HepG2 (cell line): ENCODE results near the gene USP15. TPM values are rescaled to one million over a fixed set of nuclear protein-coding genes. Genes with fewer than 3 reads are reported as not detected.

Source experiments
- ATAC-seq: fragments of 200-7000 bp; cut with Tn5 transposase; 3 replicates; pipeline ENCODE4 v1.9.1; 2020; ENCODE audit warnings: mild to moderate bottlenecking, moderate library complexity
- BruUV-seq: library from RNA; stranded (reverse); fragments of 400-500 nt; replicated peaks from 2 replicates; lab custom pipeline; 2021; lab: Mats Ljungman, UMichigan
- CTCF ChIA-PET: fragments of 300-600 bp; formaldehyde crosslinking; extraction: SDS; loops from one replicate; lab custom pipeline; 2021; ENCODE audit warnings: low total read pairs, inconsistent platforms, low intra/inter-chr PET ratio; lab: Yijun Ruan, JAX
- POLR2A ChIA-PET: fragments of 350-600 bp; sonication (Branson Sonifier 250); formaldehyde crosslinking; loops from one replicate; lab custom pipeline; 2020; ENCODE audit warnings: antibody characterized with exemption, inconsistent platforms; lab: Yijun Ruan, JAX
- DNase-seq: peaks from one replicate; pipeline ENCODE4 v3.0.0-alpha.2; 2015; ENCODE audit warnings: low spot score
- FAIRE-seq: peaks from 3 replicates; lab custom pipeline; 2011; peaks lifted over from hg19 to GRCh38; lab: Jason Lieb, UNC
- H2AFZ ChIP-seq: one replicate; pipeline ENCODE4 v1.6.1; 2011; ENCODE audit warnings: low read length, inconsistent platforms
- H3K27ac ChIP-seq: fragments of 300-600 bp; 3 replicates; pipeline ENCODE4 v1.8.0; 2011; ENCODE audit warnings: mixed run types, mild to moderate bottlenecking, mixed read lengths, low read length, inconsistent platforms; ENCODE audit not compliant: insufficient read depth; ENCODE audit errors: extremely low read length
- H3K27me3 ChIP-seq, 2 experiments: fragments of 200-600 bp in 1 of 2; 2 replicates in 1 of 2; 3 replicates in 1 of 2; pipeline versions ENCODE4 v1.6.0 to v1.8.0; 2011; ENCODE audit warnings: low read length in 2 of 2, mild to moderate bottlenecking in 2 of 2, moderate library complexity in 2 of 2, inconsistent platforms in 1 of 2; ENCODE audit not compliant: insufficient read depth in 2 of 2, control insufficient read depth in 1 of 2
- H3K36me3 ChIP-seq, 2 experiments: fragments of 200-600 bp in 1 of 2; replicated peaks in 1 of 2; 2 replicates in 1 of 2; 3 replicates in 1 of 2; pipeline versions ENCODE4 v1.5.1 to v1.8.0; 2011; ENCODE audit warnings: low read length in 2 of 2, inconsistent platforms in 1 of 2; ENCODE audit not compliant: insufficient read depth in 2 of 2, control insufficient read depth in 1 of 2
- H3K4me1 ChIP-seq: 2 replicates; pipeline ENCODE4 v1.5.1; 2012; ENCODE audit warnings: low read length, inconsistent platforms; ENCODE audit not compliant: insufficient read depth
- H3K4me2 ChIP-seq: 2 replicates; pipeline ENCODE4 v1.6.0; 2011; ENCODE audit warnings: low read depth, low read length, inconsistent platforms
- H3K4me3 ChIP-seq, 3 experiments: fragments of 200-600 bp in 1 of 3; sonication (generic), shearing (Covaris generic) in 1 of 3; replicated peaks in 1 of 3; 2 replicates each; pipeline ENCODE4 v1.5.1; 2011 to 2016; ENCODE audit warnings: low read length in 3 of 3, inconsistent platforms in 2 of 3, low read depth in 2 of 3, mild to moderate bottlenecking in 2 of 3, control low read depth in 1 of 3, mixed read lengths in 1 of 3; ENCODE audit not compliant: insufficient read depth in 1 of 3
- H3K79me2 ChIP-seq: one replicate; pipeline ENCODE4 v1.6.1; 2011; ENCODE audit warnings: low read length, inconsistent platforms; ENCODE audit not compliant: insufficient read depth
- H3K9ac ChIP-seq: 2 replicates; pipeline ENCODE4 v1.6.0; 2011; ENCODE audit warnings: mild to moderate bottlenecking, low read depth, low read length, inconsistent platforms; ENCODE audit not compliant: insufficient read depth
- H3K9me3 ChIP-seq: 2 replicates; pipeline ENCODE4 v1.5.1; 2012; ENCODE audit warnings: mild to moderate bottlenecking, low read length
- H4K20me1 ChIP-seq: 2 replicates; pipeline ENCODE4 v1.6.0; 2011; ENCODE audit warnings: inconsistent platforms, mild to moderate bottlenecking, low read length, moderate library complexity; ENCODE audit not compliant: insufficient read depth
- ARNTL ChIP-seq: sonication (generic); formaldehyde crosslinking; IDR thresholded peaks from 2 replicates; pipeline ENCODE4 v1.4.0; 2020; ENCODE audit warnings: mild to moderate bottlenecking, missing genetic modification reagents
- BORCS8-MEF2B ChIP-seq: sonication (generic); formaldehyde crosslinking; IDR thresholded peaks from 2 replicates; pipeline ENCODE4 v1.8.0; 2022; ENCODE audit warnings: mild to moderate bottlenecking, missing genetic modification reagents
- FOSL1 ChIP-seq: sonication (generic); formaldehyde crosslinking; IDR thresholded peaks from 2 replicates; pipeline ENCODE4 v1.9.0; 2021; ENCODE audit warnings: missing genetic modification reagents, borderline replicate concordance
- KMT2A ChIP-seq: sonication (generic); formaldehyde crosslinking; IDR thresholded peaks from 2 replicates; pipeline ENCODE4 v1.4.0; 2020; ENCODE audit warnings: missing genetic modification reagents
- MEIS2 ChIP-seq: sonication (generic); formaldehyde crosslinking; IDR thresholded peaks from 2 replicates; pipeline ENCODE4 v1.9.0; 2021; ENCODE audit warnings: mild to moderate bottlenecking, missing genetic modification reagents
- MTERF4 ChIP-seq: sonication (generic); formaldehyde crosslinking; IDR thresholded peaks from 2 replicates; pipeline ENCODE4 v1.8.0; 2023; ENCODE audit warnings: mild to moderate bottlenecking, missing genetic modification reagents
- NR3C1 ChIP-seq: sonication (generic); formaldehyde crosslinking; IDR thresholded peaks from 2 replicates; pipeline ENCODE4 v1.4.0; 2020; ENCODE audit warnings: missing genetic modification reagents
- PHF5A ChIP-seq: IDR thresholded peaks from one replicate; pipeline ENCODE4 v1.6.1; 2018; ENCODE audit warnings: low read depth, missing genetic modification reagents; ENCODE audit not compliant: unreplicated experiment
- SIN3A ChIP-seq: IDR thresholded peaks from 2 replicates; pipeline ENCODE4 v1.6.1; 2011; ENCODE audit warnings: low read depth, mild to moderate bottlenecking, control low read depth, low read length, borderline replicate concordance
- SPEN ChIP-seq: sonication (generic); formaldehyde crosslinking; IDR thresholded peaks from 2 replicates; pipeline ENCODE4 v1.5.1; 2020; ENCODE audit warnings: low read depth, mild to moderate bottlenecking, missing genetic modification reagents
- TAF1 ChIP-seq: sonication (generic); formaldehyde crosslinking; IDR thresholded peaks from 2 replicates; pipeline ENCODE4 v1.4.0; 2020; ENCODE audit warnings: missing genetic modification reagents
- ZBTB43 ChIP-seq: sonication (generic); formaldehyde crosslinking; conservative IDR thresholded peaks from 2 replicates; pipeline ENCODE4 v1.4.0; 2020; ENCODE audit warnings: missing genetic modification reagents
- ZFP36L2 ChIP-seq: sonication (generic); formaldehyde crosslinking; IDR thresholded peaks from 2 replicates; pipeline ENCODE4 v1.4.0; 2020; ENCODE audit warnings: missing genetic modification reagents
- ZNF318 ChIP-seq: sonication (generic); formaldehyde crosslinking; IDR thresholded peaks from 2 replicates; pipeline ENCODE4 v1.4.0; 2020; ENCODE audit warnings: mild to moderate bottlenecking, missing genetic modification reagents
- ZNF329 ChIP-seq: sonication (generic); formaldehyde crosslinking; IDR thresholded peaks from 2 replicates; pipeline ENCODE4 v1.9.0; 2021; ENCODE audit warnings: low read depth, mild to moderate bottlenecking, missing genetic modification reagents
- ZNF619 ChIP-seq: sonication (generic); formaldehyde crosslinking; IDR thresholded peaks from 2 replicates; pipeline ENCODE4 v1.4.0; 2020; ENCODE audit warnings: mild to moderate bottlenecking, missing genetic modification reagents
- ZNF878 ChIP-seq: sonication (generic); formaldehyde crosslinking; IDR thresholded peaks from 2 replicates; pipeline ENCODE4 v1.8.1; 2023; ENCODE audit warnings: mild to moderate bottlenecking, missing genetic modification reagents, moderate library complexity
- WGBS: methylation state at CpG from one replicate; pipeline ENCODE4 v1.1.6; 2017; ENCODE audit warnings: low lambda C conversion rate; 5-methylcytosine and 5-hydroxymethylcytosine counted together
- in situ Hi-C: cut with HindIII; loops from 2 replicates; pipeline ENCODE4 v1.10.0; 2017; ENCODE audit warnings: low pct_unique_long_range_greater_than_20kb; ENCODE audit not compliant: extremely low pct_ligation_motif_present
- intact Hi-C: fragments of 100-400 bp; cut with micrococcal nuclease; formaldehyde crosslinking; loops from one replicate; pipeline ENCODE4 v1.10.0; 2022; ENCODE audit not compliant: unreplicated experiment
- polyA plus RNA-seq, 8 experiments: library from polyadenylated mRNA; depleted of rRNA in 3 of 8; stranded (reverse) in 7 of 8; unstranded in 1 of 8; fragments of >200 nt; fragmentation: Illumina TruSeq in 4 of 8; extraction: Trizol in 4 of 8; gene quantifications; 2 replicates each; pipeline versions ENCODE4 v1.2.1 to v1.2.3, GENCODE V29; 2011 to 2016; ENCODE audit warnings: low read depth in 4 of 8, missing spikeins in 1 of 8, mixed read lengths in 1 of 8; ENCODE audit not compliant: insufficient read depth in 1 of 8
- total RNA-seq, 5 experiments: library from RNA; depleted of rRNA; stranded (reverse); fragments of >200 nt; fragmentation: Illumina TruSeq; extraction: Trizol; gene quantifications; 2 replicates each; pipeline ENCODE4 v1.2.3, GENCODE V29; 2016; ENCODE audit warnings: low read depth in 1 of 5

The USP15 gene
- total and polyA plus RNA-seq, 2 of the 13 experiments (the other 11 are each of a cell fraction or from before 2014, with no cell fraction given), result 17.3 to 51.7 TPM

GRCh38 chr12:62335057-62335456 lies 74.9 kb downstream of the USP15 start:
- intact Hi-C loops, result no loop called here
- H3K36me3 ChIP-seq, result 0 out of 5 replicates have a peak, but pooled peaks cover 0 to 3% of the 10 kb centered on the region in 2 experiments
- POLR2A ChIA-PET, result no interaction called here
- no peak for FAIRE-seq
- no peak for ATAC-seq
- H3K9me3 ChIP-seq, result no peaks in the 10 kb centered on the region
- H3K4me1 ChIP-seq, result no peaks in the 10 kb centered on the region
- DNase-seq, result no peak
- no TSS peak for BruUV-seq
- H3K4me3 ChIP-seq, result no peak overlapping the region
- H3K9ac ChIP-seq, result no peak overlapping the region
- H3K4me2 ChIP-seq, result no peak overlapping the region
- CTCF ChIA-PET, result no interaction called here
- H4K20me1 ChIP-seq, result no peaks in the 10 kb centered on the region
- no peak overlapping the region for H3K27ac ChIP-seq
- H3K27me3 ChIP-seq, result no peaks in the 10 kb centered on the region
- WGBS, result 97% methylated on average over 4 of the region's 4 CpGs
- in situ Hi-C loops, result no loop called here
- H3K79me2 ChIP-seq, result no peaks in the 10 kb centered on the region
- H2AFZ ChIP-seq, result no peak overlapping the region
- TF ChIP-seq PHF5A (CRISPR knock-in tag) (no peak), KMT2A (CRISPR knock-in tag) (no peak), MEIS2 (CRISPR knock-in tag) (no peak), FOSL1 (CRISPR knock-in tag) (no peak), BORCS8-MEF2B (no peak), ZFP36L2 (no peak), MTERF4 (CRISPR knock-in tag) (no peak), ARNTL (CRISPR knock-in tag) (no peak), SPEN (CRISPR knock-in tag) (no peak), TAF1 (CRISPR knock-in tag) (no peak), ZNF878 (CRISPR knock-in tag) (no peak), ZNF318 (CRISPR knock-in tag) (no peak), ZNF329 (no peak), ZBTB43 (CRISPR knock-in tag) (no peak), NR3C1 (CRISPR knock-in tag) (no peak), SIN3A (no peak), ZNF619 (CRISPR knock-in tag) (no peak)
